OCI-LY1 (cell line): ENCODE measurements around the gene FCHO1.

ENCODE experiments used
- H2AFZ ChIP-seq: fragments of 200-600 bp; sonication (generic), shearing (Covaris generic); 2 replicates; pipeline ENCODE4 v1.6.0; 2014; ENCODE audit warnings: antibody characterized with exemption, mild to moderate bottlenecking, low read length
- H3F3A ChIP-seq: fragments of 200-600 bp; sonication (generic), shearing (Covaris generic); 2 replicates; pipeline ENCODE4 v1.6.0; 2014; ENCODE audit warnings: mild to moderate bottlenecking, antibody characterized with exemption, low read length, moderate library complexity; ENCODE audit not compliant: insufficient read depth
- H3K27ac ChIP-seq: fragments of 200-600 bp; sonication (generic); 2 replicates; pipeline ENCODE4 v1.5.1; 2014; ENCODE audit warnings: low read length, mixed run types, mild to moderate bottlenecking, low read depth; ENCODE audit not compliant: poor library complexity, severe bottlenecking
- H3K27me3 ChIP-seq: fragments of 200-600 bp; sonication (generic); 2 replicates; pipeline ENCODE4 v1.6.0; 2014; ENCODE audit warnings: antibody characterized with exemption, mild to moderate bottlenecking, low read length, moderate library complexity; ENCODE audit not compliant: insufficient read depth
- H3K36me3 ChIP-seq: fragments of 200-600 bp; sonication (generic); 2 replicates; pipeline ENCODE4 v1.6.1; 2014; ENCODE audit warnings: mild to moderate bottlenecking, antibody characterized with exemption, low read length, moderate library complexity, mixed read lengths; ENCODE audit not compliant: insufficient read depth
- H3K4me1 ChIP-seq: fragments of 200-600 bp; sonication (generic); 2 replicates; pipeline ENCODE4 v1.5.1; 2014; ENCODE audit warnings: mild to moderate bottlenecking, low read length, moderate library complexity; ENCODE audit not compliant: insufficient read depth, severe bottlenecking
- H3K4me2 ChIP-seq: fragments of 200-600 bp; sonication (generic), shearing (Covaris generic); 2 replicates; pipeline ENCODE4 v1.6.1; 2014; ENCODE audit warnings: low read length
- H3K4me3 ChIP-seq: fragments of 200-600 bp; sonication (generic); 2 replicates; pipeline ENCODE4 v1.5.1; 2014; ENCODE audit warnings: low read length, low read depth, mild to moderate bottlenecking, mixed read lengths; ENCODE audit not compliant: poor library complexity, severe bottlenecking
- H3K79me2 ChIP-seq: fragments of 200-600 bp; shearing (Covaris generic); 2 replicates; pipeline ENCODE4 v1.6.1; 2016; ENCODE audit warnings: mixed run types, low read length, mixed read lengths; ENCODE audit not compliant: insufficient read depth
- H3K9ac ChIP-seq: fragments of 200-600 bp; sonication (generic), shearing (Covaris generic); 2 replicates; pipeline ENCODE4 v1.6.1; 2014; ENCODE audit warnings: mild to moderate bottlenecking, low read length, mixed read lengths
- H3K9me2 ChIP-seq: fragments of 200-600 bp; sonication (generic), shearing (Covaris generic); 2 replicates; pipeline ENCODE4 v1.6.1; 2014; ENCODE audit warnings: low read depth, mild to moderate bottlenecking, low read length, mixed read lengths
- H3K9me3 ChIP-seq: fragments of 200-600 bp; shearing (Covaris generic); 2 replicates; pipeline ENCODE4 v1.6.1; 2014; ENCODE audit warnings: low read length, mixed read lengths
- H4K20me1 ChIP-seq: fragments of 200-600 bp; sonication (generic), shearing (Covaris generic); 2 replicates; pipeline ENCODE4 v1.6.0; 2016; ENCODE audit warnings: mild to moderate bottlenecking, low read length; ENCODE audit not compliant: insufficient read depth
- EZH2 ChIP-seq: fragments of 200-600 bp; sonication (generic), shearing (Covaris generic); IDR thresholded peaks from 2 replicates; pipeline ENCODE4 v1.8.0; 2017; ENCODE audit warnings: borderline replicate concordance, mixed run types, mild to moderate bottlenecking, antibody characterized with exemption, low read length, moderate library complexity, mixed read lengths
- TF ChIP-seq, protein P1 (sequence below): fragments of 200-600 bp; sonication (generic), shearing (Covaris generic); IDR thresholded peaks from 2 replicates; pipeline ENCODE4 v1.5.1; 2017; ENCODE audit warnings: mild to moderate bottlenecking, antibody characterized with exemption, low read length, moderate library complexity, mixed read lengths

Gene FCHO1

DNA sequence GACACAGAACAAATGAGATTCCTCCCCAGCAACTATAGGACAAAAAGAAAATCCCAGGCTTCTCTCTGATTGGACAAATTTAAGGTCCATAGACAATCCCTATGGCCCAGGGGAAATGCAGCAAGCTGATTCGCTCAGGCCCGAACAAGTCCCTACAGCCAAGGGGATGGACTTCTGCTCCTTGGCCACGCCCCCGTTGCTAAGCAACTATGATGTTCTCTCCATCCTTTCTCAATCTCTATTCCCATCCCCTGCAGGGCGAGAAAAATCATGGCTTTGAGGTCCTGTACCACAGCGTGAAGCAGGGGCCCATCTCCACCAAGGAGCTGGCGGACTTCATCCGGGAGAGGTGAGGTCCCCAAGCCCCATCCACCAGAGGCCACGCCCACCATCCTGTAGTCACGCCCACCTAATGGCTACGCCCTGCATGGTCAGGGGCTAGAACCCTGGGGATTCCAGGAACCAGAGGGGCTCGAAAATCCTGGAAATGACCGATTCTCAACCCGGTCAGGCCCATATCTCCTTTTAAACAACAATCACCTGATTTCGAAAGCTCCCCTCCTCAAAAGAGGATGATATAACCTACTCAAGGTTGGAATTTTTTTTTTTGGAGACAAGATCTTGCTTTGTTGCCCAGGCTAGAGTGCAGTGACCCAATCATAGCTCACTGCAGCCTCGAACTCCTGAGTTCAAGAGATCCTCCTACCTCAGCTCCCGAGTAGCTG lies 11.4 kb downstream of the FCHO1 start:
- Histone ChIP-seq H3K9ac (no peak overlapping the region), H3K27me3 (no peaks in the 10 kb centered on the region), H3K27ac (no peak overlapping the region), H2AFZ (no peak overlapping the region), H4K20me1 (no peaks in the 10 kb centered on the region), H3K4me3 (no peak overlapping the region), H3K36me3 (peaks cover 78% of the 10 kb centered on the region), H3K9me2 (no peaks in the 10 kb centered on the region), H3K4me1 (peaks cover 5% of the 10 kb centered on the region), H3K79me2 (no peaks in the 10 kb centered on the region), H3F3A (no peaks in the 10 kb centered on the region), H3K9me3 (no peaks in the 10 kb centered on the region), H3K4me2 (no peak overlapping the region)
- TF ChIP-seq EZH2, result no peak
- TF ChIP-seq, protein P1, sequence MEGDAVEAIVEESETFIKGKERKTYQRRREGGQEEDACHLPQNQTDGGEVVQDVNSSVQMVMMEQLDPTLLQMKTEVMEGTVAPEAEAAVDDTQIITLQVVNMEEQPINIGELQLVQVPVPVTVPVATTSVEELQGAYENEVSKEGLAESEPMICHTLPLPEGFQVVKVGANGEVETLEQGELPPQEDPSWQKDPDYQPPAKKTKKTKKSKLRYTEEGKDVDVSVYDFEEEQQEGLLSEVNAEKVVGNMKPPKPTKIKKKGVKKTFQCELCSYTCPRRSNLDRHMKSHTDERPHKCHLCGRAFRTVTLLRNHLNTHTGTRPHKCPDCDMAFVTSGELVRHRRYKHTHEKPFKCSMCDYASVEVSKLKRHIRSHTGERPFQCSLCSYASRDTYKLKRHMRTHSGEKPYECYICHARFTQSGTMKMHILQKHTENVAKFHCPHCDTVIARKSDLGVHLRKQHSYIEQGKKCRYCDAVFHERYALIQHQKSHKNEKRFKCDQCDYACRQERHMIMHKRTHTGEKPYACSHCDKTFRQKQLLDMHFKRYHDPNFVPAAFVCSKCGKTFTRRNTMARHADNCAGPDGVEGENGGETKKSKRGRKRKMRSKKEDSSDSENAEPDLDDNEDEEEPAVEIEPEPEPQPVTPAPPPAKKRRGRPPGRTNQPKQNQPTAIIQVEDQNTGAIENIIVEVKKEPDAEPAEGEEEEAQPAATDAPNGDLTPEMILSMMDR, result no peak

DNA sequence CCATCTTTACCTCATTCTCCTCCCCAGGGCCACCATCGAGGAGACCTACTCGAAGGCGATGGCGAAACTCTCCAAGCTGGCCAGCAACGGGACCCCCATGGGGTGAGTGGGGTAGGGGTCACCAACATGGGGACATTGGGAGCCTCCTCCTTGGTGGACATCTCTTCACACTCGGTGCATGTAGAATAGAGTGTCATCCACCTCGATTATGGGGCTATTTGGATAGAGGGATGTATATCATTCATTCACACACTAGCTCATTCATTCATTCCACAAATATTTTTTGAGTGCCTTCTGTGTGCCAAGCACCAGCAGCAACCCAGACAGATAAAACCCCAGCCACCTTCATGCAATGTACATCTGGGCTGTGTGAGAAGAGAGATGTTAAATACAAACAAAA lies 13.1 kb downstream of the FCHO1 start:
- H3K27ac ChIP-seq, result no peak overlapping the region
- H3K9me3 ChIP-seq, result no peaks in the 10 kb centered on the region
- TF ChIP-seq, protein P1, result no peak
- no peak for TF ChIP-seq EZH2
- no peaks in the 10 kb centered on the region for H3K27me3 ChIP-seq
- peaks cover 67% of the 10 kb centered on the region for H3K36me3 ChIP-seq
- no peaks in the 10 kb centered on the region for H3K9me2 ChIP-seq
- H3K9ac ChIP-seq, result no peak overlapping the region
- no peaks in the 10 kb centered on the region for H4K20me1 ChIP-seq
- no peak overlapping the region for H2AFZ ChIP-seq
- H3K4me1 ChIP-seq, result peaks cover 5% of the 10 kb centered on the region
- H3F3A ChIP-seq, result no peaks in the 10 kb centered on the region
- no peaks in the 10 kb centered on the region for H3K79me2 ChIP-seq
- H3K4me2 ChIP-seq, result no peak overlapping the region
- H3K4me3 ChIP-seq, result no peak overlapping the region

DNA sequence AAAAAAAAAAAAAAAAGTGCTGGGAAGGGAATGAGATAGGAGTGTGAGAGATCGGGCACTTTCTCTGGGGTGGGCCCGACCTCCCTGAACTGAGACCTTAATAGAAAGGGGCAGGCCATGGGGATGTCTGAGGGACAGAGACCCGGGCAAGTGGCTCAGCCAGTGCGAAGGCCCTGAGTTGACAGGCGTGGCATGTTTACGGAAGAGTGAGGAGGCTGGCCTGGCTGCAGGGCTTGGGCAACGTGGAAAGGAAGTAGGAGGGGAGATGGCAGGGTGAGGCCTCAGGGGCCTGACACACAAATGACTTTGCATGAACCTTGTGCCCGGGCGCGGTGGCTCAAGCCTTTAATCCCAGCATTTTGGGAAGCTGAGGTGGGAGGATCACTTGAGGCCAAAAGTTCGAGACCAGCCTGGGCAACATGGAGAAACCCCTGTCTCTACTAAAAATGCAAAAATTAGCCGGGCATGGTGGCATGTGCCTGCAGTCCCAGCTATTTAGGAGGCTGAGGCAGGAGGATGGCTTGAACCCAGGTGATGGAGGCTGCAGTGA lies 13.9 kb downstream of the FCHO1 start:
- Histone ChIP-seq H4K20me1 (no peaks in the 10 kb centered on the region), H3K79me2 (no peaks in the 10 kb centered on the region), H3K36me3 (peaks cover 69% of the 10 kb centered on the region), H3K27me3 (no peaks in the 10 kb centered on the region), H3K4me2 (no peak overlapping the region), H3K9me3 (no peaks in the 10 kb centered on the region), H3K4me1 (peaks cover 5% of the 10 kb centered on the region), H3K27ac (no peak overlapping the region), H3F3A (no peaks in the 10 kb centered on the region), H3K4me3 (no peak overlapping the region), H3K9ac (no peak overlapping the region), H2AFZ (no peak overlapping the region), H3K9me2 (no peaks in the 10 kb centered on the region)
- TF ChIP-seq, protein P1, result no peak
- no peak for TF ChIP-seq EZH2
